Stimulated activated CD8-positive, alpha-beta memory T cell treated with anti-CD3 and anti-CD28 coated beads, Interleukin-15, amount 100 ng/mL, for 4 hours (primary cell): ENCODE results near the gene UFL1.

ENCODE experiments used
- DNase-seq, 2 donors: peaks; one replicate each; pipeline ENCODE4 v3.0.0-alpha.2; 2020; ENCODE audit warnings: low read depth in 2 of 2

Gene UFL1

DNA sequence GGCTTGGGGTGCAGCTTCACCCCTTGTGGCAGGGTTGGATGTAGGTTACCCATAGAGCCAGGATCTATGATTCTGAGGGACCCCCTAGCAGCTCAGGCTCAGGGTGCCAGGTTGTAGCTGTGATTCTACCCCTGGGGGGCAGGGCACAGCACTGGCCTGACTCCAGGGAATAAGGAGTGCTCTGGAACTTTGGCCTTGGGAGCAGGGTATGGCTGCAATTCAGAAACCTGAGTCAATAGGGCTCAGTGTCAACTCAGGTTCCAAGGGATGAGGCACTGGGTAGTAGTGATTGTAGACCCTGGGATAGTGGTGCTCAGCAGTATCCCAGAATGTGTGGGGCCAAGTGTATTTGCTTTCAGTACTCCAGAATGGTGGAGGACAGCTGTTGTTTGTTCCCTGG is 49.9 kb downstream of the UFL1 start:
- no peak for DNase-seq

- DNase-seq = no peak
Measured at GRCh38 chr6:96575359-96575758, 53.8 kb downstream of the UFL1 start.

DNA sequence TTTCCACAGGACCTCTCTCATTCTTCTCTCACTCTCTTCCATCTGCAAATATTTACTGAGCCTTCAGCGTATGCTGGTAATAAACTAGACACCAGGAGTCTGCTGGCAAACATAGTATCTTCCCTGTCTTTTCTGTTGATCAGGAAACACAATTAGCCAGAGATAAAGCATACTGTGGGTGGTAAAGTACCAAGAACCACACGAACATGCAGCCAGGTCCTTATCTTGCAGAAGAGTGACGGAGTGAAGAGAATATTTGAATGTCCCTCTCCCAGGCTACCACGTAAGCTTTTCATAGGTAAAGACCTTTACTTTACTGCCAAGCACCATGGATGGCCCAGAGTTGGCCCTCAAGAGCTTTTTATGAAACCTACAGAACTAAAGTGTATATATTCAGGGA is 54.6 kb downstream of the UFL1 start:
- DNase-seq = no peak

DNA sequence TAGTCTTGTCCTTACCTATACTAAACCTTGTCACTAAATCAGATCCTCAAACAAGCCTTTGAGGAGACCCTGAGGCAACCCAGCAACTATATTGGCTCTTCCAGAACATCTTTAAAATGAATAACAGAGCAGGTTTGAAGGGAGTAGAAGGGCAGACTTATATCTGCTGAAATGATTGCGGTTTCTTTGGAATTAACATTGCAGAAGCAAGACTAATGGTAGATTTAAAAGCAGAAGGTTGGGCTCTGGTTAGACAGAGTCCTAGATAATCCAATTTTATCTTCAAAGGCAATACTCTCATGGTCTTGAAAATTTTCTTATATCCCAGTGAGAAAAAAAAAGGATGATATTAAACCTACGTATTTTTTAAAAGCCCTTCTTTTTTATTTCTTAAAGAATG is 60.4 kb downstream of the UFL1 start:
- no peak for DNase-seq

- no peak for DNase-seq
Measured at GRCh38 chr6:96582436-96582835, 60.8 kb downstream of the UFL1 start.

DNA sequence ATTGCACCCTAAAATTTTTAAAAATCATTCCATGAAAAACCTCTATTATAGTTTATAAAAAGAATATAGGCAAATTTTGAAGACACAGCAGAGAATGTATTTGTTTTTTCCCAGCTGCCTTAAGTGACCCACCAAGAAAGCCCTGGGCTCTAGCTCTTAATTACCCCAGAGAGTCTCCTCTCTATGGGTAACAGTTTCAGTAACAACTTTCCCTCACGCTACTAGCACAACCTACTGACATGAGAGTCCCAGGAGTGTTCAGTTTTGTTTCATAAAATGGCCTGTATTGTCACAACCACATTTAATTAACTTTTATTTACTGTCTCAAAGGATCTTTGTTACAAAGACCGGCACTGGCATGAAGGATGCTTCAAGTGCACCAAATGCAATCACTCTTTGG is 82.8 kb downstream of the UFL1 start:
- no peak for DNase-seq
